HCT116 (cell line): Measurements from ENCODE around the gene PDCD5. TPM values are rescaled to one million over a fixed set of nuclear protein-coding genes. Genes with fewer than 3 reads are reported as not detected.

Experiments
- ATAC-seq: fragments of 200-7000 bp; cut with Tn5 transposase; 2 replicates; pipeline ENCODE4 v1.9.1; 2020; ENCODE audit warnings: mild to moderate bottlenecking, moderate library complexity
- BruUV-seq: library from RNA; stranded (reverse); fragments of 400-500 nt; replicated peaks from 2 replicates; lab custom pipeline; 2021; lab: Mats Ljungman, UMichigan
- CTCF ChIA-PET: fragments of 300-600 bp; sonication (Branson Sonifier 250); formaldehyde crosslinking; loops from one replicate; lab custom pipeline; 2021; ENCODE audit warnings: antibody characterized with exemption; lab: Charles Lee
- POLR2A ChIA-PET: fragments of 300-600, 350-600 bp; sonication (Branson Sonifier 250); formaldehyde crosslinking; loops from one replicate; lab custom pipeline; 2021; ENCODE audit warnings: antibody characterized with exemption; lab: Charles Lee
- RAD21 ChIA-PET, 2 experiments: fragments of 300-600 bp; sonication (Branson Sonifier 250); formaldehyde crosslinking; loops; one replicate each; lab custom pipeline; 2023; ENCODE audit warnings: low total read pairs in 2 of 2; ENCODE audit not compliant: uncharacterized antibody in 2 of 2, unreplicated experiment in 2 of 2, low non-redundant PET in 1 of 2; lab: Charles Lee
- DNase-seq: peaks from one replicate; pipeline ENCODE4 v3.0.0-alpha.2; 2010; ENCODE audit warnings: low read depth, low spot score
- H2AFZ ChIP-seq: fragments of 200-600 bp; shearing (Covaris generic), sonication (generic); 2 replicates; pipeline ENCODE4 v1.6.1; 2017; ENCODE audit warnings: low read depth, mixed run types, mixed read lengths, antibody characterized with exemption, low read length; ENCODE audit not compliant: poor library complexity, severe bottlenecking
- H3K27ac ChIP-seq: 2 replicates; pipeline ENCODE4 v1.5.1; 2012; ENCODE audit warnings: low read depth, low read length
- H3K27me3 ChIP-seq: fragments of 200-600 bp; sonication (generic); 2 replicates; pipeline ENCODE4 v1.6.1; 2016; ENCODE audit warnings: mixed run types, low read length, mixed read lengths; ENCODE audit not compliant: insufficient read depth
- H3K36me3 ChIP-seq, 2 experiments: fragments of 200-500 bp in 1 of 2; fragments of 200-600 bp in 1 of 2; sonication (Bioruptor generic) in 1 of 2; sonication (generic) in 1 of 2; 2 replicates each; pipeline versions ENCODE4 v1.5.1 to v1.6.1; 2014 to 2016; ENCODE audit warnings: low read length in 2 of 2, inconsistent platforms in 1 of 2, mixed read lengths in 1 of 2, mixed run types in 1 of 2; ENCODE audit not compliant: insufficient read depth in 2 of 2, control insufficient read depth in 1 of 2
- H3K4me1 ChIP-seq, 2 experiments: fragments of 200-600 bp in 1 of 2; sonication (generic) in 1 of 2; 2 replicates each; pipeline versions ENCODE4 v1.5.1 to v1.6.1; 2012 to 2017; ENCODE audit warnings: low read length in 2 of 2, inconsistent platforms in 1 of 2, mild to moderate bottlenecking in 1 of 2, mixed read lengths in 1 of 2, mixed run types in 1 of 2, moderate library complexity in 1 of 2; ENCODE audit not compliant: insufficient read depth in 2 of 2, control insufficient read depth in 1 of 2
- H3K4me2 ChIP-seq: fragments of 200-600 bp; sonication (generic); 2 replicates; pipeline ENCODE4 v1.6.1; 2017; ENCODE audit warnings: mixed run types, low read length, mixed read lengths
- H3K4me3 ChIP-seq, 2 experiments: fragments of 200-600 bp in 1 of 2; sonication (generic) in 1 of 2; replicated peaks in 1 of 2; 2 replicates each; pipeline ENCODE4 v1.5.1; 2011 to 2016; ENCODE audit warnings: low read length in 2 of 2, control low read depth in 1 of 2, low read depth in 1 of 2, mild to moderate bottlenecking in 1 of 2, mixed read lengths in 1 of 2, mixed run types in 1 of 2
- H3K79me2 ChIP-seq: fragments of 200-600 bp; sonication (generic); 2 replicates; pipeline ENCODE4 v1.6.1; 2017; ENCODE audit warnings: mild to moderate bottlenecking, mixed run types, low read length, moderate library complexity, mixed read lengths; ENCODE audit not compliant: insufficient read depth
- H3K9ac ChIP-seq: fragments of 200-600 bp; sonication (generic); 2 replicates; pipeline ENCODE4 v1.6.1; 2016; ENCODE audit warnings: low read length, mixed read lengths
- H3K9me2 ChIP-seq: fragments of 200-600 bp; sonication (generic), shearing (Covaris generic); 2 replicates; pipeline ENCODE4 v1.6.1; 2017; ENCODE audit warnings: mixed run types, mild to moderate bottlenecking, moderate library complexity; ENCODE audit not compliant: insufficient read depth
- H3K9me3 ChIP-seq, 2 experiments: fragments of 200-500 bp in 1 of 2; fragments of 200-600 bp in 1 of 2; sonication (Bioruptor generic) in 1 of 2; sonication (generic) in 1 of 2; 2 replicates each; pipeline ENCODE4 v1.6.1; 2014 to 2017; ENCODE audit warnings: low read length in 2 of 2, mixed read lengths in 2 of 2, inconsistent platforms in 1 of 2, low read depth in 1 of 2, mild to moderate bottlenecking in 1 of 2, mixed run types in 1 of 2, moderate library complexity in 1 of 2; ENCODE audit not compliant: control insufficient read depth in 1 of 2, insufficient read depth in 1 of 2
- H4K20me1 ChIP-seq: fragments of 200-600 bp; sonication (generic), shearing (Covaris generic); 2 replicates; pipeline ENCODE4 v1.6.1; 2017; ENCODE audit warnings: mixed run types, mild to moderate bottlenecking, moderate library complexity; ENCODE audit not compliant: insufficient read depth
- CEBPB ChIP-seq: IDR thresholded peaks from 2 replicates; pipeline ENCODE4 v1.6.1; 2012; ENCODE audit warnings: low read depth
- EZH2phosphoT487 ChIP-seq: fragments of 200-600 bp; IDR thresholded peaks from 2 replicates; pipeline ENCODE4 v1.6.1; 2018; ENCODE audit warnings: antibody characterized with exemption, borderline replicate concordance
- JUND ChIP-seq: IDR thresholded peaks from 2 replicates; pipeline ENCODE4 v1.6.1; 2012
- POLR2A ChIP-seq: IDR thresholded peaks from 2 replicates; pipeline ENCODE4 v1.7.0; 2011; ENCODE audit warnings: borderline replicate concordance; ENCODE audit not compliant: insufficient read depth, insufficient read length; ENCODE audit errors: extremely low read depth
- POLR2AphosphoS5 ChIP-seq: IDR thresholded peaks from 2 replicates; pipeline ENCODE4 v1.6.1; 2011; ENCODE audit warnings: mild to moderate bottlenecking, low read depth, low read length, moderate library complexity
- REST ChIP-seq: IDR thresholded peaks from 2 replicates; pipeline ENCODE4 v1.6.1; 2012; ENCODE audit warnings: low read depth
- SIN3A ChIP-seq: IDR thresholded peaks from 2 replicates; pipeline ENCODE4 v1.6.1; 2012; ENCODE audit warnings: low read depth
- SP1 ChIP-seq: IDR thresholded peaks from 2 replicates; pipeline ENCODE4 v1.6.1; 2012; ENCODE audit warnings: low read depth
- SRF ChIP-seq: IDR thresholded peaks from 2 replicates; pipeline ENCODE4 v1.6.1; 2012; ENCODE audit warnings: low read depth
- TCF7L2 ChIP-seq: IDR thresholded peaks from 2 replicates; pipeline ENCODE4 v1.7.0; 2011; ENCODE audit warnings: borderline replicate concordance, inconsistent platforms; ENCODE audit not compliant: insufficient read depth, insufficient read length; ENCODE audit errors: extremely low read depth
- ZFX ChIP-seq: fragments of 450-650 bp; IDR thresholded peaks from 2 replicates; pipeline ENCODE4 v1.6.1; 2017
- intact Hi-C: fragments of 100-400 bp; cut with micrococcal nuclease; formaldehyde crosslinking; loops from 2 replicates; pipeline ENCODE4 v1.10.0; 2022
- total RNA-seq: library from RNA; stranded (reverse); gene quantifications from one replicate; pipeline ENCODE4 v1.2.1, GENCODE V29; 2021; ENCODE audit not compliant: unreplicated experiment
- TF ChIP-seq, protein P1 (sequence below): IDR thresholded peaks from 2 replicates; pipeline ENCODE4 v1.6.1; 2012

PDCD5 gene
- total RNA-seq, 1 experiment from 2014 or later, result 143 TPM

DNA sequence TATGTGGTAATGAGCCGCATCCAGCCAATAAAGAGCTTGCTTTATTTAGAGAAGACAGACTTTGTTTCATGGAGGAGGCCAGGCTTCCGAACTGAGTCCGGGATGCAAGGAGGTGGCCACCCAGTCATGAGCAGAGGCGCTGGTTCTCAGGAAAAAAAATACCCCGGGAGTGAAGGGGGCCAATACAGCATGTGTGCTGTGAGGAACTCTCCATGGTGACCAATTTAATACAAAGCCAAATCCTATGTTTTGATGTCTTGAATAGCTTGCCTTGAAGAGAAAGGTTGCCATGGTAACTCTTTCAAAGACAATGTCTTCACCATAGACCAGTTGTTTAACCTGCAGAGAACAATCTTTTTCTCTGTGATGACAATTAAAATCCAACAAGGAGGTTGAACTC is 43.4 kb upstream of the PDCD5 start:
- no peak overlapping the region for H3K27ac ChIP-seq
- no peaks in the 10 kb centered on the region for H3K79me2 ChIP-seq
- no peak overlapping the region for H3K4me2 ChIP-seq
- RAD21 ChIA-PET, result no interaction called here
- H3K4me1 ChIP-seq, result no peaks in the 10 kb centered on the region
- CTCF ChIA-PET, result no interaction called here
- no peak for ATAC-seq
- no peak overlapping the region for H3K4me3 ChIP-seq
- intact Hi-C loops, result no loop called here
- no peak overlapping the region for H3K9ac ChIP-seq
- H3K9me3 ChIP-seq, result no peaks in the 10 kb centered on the region
- DNase-seq, result no peak
- H2AFZ ChIP-seq, result no peak overlapping the region
- POLR2A ChIA-PET, result no interaction called here
- no peaks in the 10 kb centered on the region for H3K27me3 ChIP-seq
- TF ChIP-seq CEBPB (no peak), POLR2A (no peak), POLR2AphosphoS5 (no peak), REST (no peak), ZFX (no peak), TCF7L2 (no peak), JUND (no peak), SRF (no peak), EZH2phosphoT487 (no peak), SIN3A (no peak), SP1 (no peak)
- TF ChIP-seq, protein P1, sequence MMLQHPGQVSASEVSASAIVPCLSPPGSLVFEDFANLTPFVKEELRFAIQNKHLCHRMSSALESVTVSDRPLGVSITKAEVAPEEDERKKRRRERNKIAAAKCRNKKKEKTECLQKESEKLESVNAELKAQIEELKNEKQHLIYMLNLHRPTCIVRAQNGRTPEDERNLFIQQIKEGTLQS, result no peak
- H4K20me1 ChIP-seq, result no peaks in the 10 kb centered on the region
- H3K36me3 ChIP-seq, result no peaks in the 10 kb centered on the region
- H3K9me2 ChIP-seq, result no peaks in the 10 kb centered on the region
- no TSS peak for BruUV-seq
